HCT116 (cell line): Measurements from ENCODE around the gene METRN. TPM values are rescaled to one million over a fixed set of nuclear protein-coding genes. Genes with fewer than 3 reads are reported as not detected.

Experiments
- ATAC-seq: fragments of 200-7000 bp; cut with Tn5 transposase; 2 replicates; pipeline ENCODE4 v1.9.1; 2020; ENCODE audit warnings: mild to moderate bottlenecking, moderate library complexity
- BruUV-seq: library from RNA; stranded (reverse); fragments of 400-500 nt; replicated peaks from 2 replicates; lab custom pipeline; 2021; lab: Mats Ljungman, UMichigan
- CTCF ChIA-PET: fragments of 300-600 bp; sonication (Branson Sonifier 250); formaldehyde crosslinking; loops from one replicate; lab custom pipeline; 2021; ENCODE audit warnings: antibody characterized with exemption; lab: Charles Lee
- POLR2A ChIA-PET: fragments of 300-600, 350-600 bp; sonication (Branson Sonifier 250); formaldehyde crosslinking; loops from one replicate; lab custom pipeline; 2021; ENCODE audit warnings: antibody characterized with exemption; lab: Charles Lee
- RAD21 ChIA-PET, 2 experiments: fragments of 300-600 bp; sonication (Branson Sonifier 250); formaldehyde crosslinking; loops; one replicate each; lab custom pipeline; 2023; ENCODE audit warnings: low total read pairs in 2 of 2; ENCODE audit not compliant: uncharacterized antibody in 2 of 2, unreplicated experiment in 2 of 2, low non-redundant PET in 1 of 2; lab: Charles Lee
- DNase-seq: peaks from one replicate; pipeline ENCODE4 v3.0.0-alpha.2; 2010; ENCODE audit warnings: low read depth, low spot score
- H2AFZ ChIP-seq: fragments of 200-600 bp; shearing (Covaris generic), sonication (generic); 2 replicates; pipeline ENCODE4 v1.6.1; 2017; ENCODE audit warnings: low read depth, mixed run types, mixed read lengths, antibody characterized with exemption, low read length; ENCODE audit not compliant: poor library complexity, severe bottlenecking
- H3K27ac ChIP-seq: 2 replicates; pipeline ENCODE4 v1.5.1; 2012; ENCODE audit warnings: low read depth, low read length
- H3K27me3 ChIP-seq: fragments of 200-600 bp; sonication (generic); 2 replicates; pipeline ENCODE4 v1.6.1; 2016; ENCODE audit warnings: mixed run types, low read length, mixed read lengths; ENCODE audit not compliant: insufficient read depth
- H3K36me3 ChIP-seq, 2 experiments: fragments of 200-500 bp in 1 of 2; fragments of 200-600 bp in 1 of 2; sonication (Bioruptor generic) in 1 of 2; sonication (generic) in 1 of 2; 2 replicates each; pipeline versions ENCODE4 v1.5.1 to v1.6.1; 2014 to 2016; ENCODE audit warnings: low read length in 2 of 2, inconsistent platforms in 1 of 2, mixed read lengths in 1 of 2, mixed run types in 1 of 2; ENCODE audit not compliant: insufficient read depth in 2 of 2, control insufficient read depth in 1 of 2
- H3K4me1 ChIP-seq, 2 experiments: fragments of 200-600 bp in 1 of 2; sonication (generic) in 1 of 2; 2 replicates each; pipeline versions ENCODE4 v1.5.1 to v1.6.1; 2012 to 2017; ENCODE audit warnings: low read length in 2 of 2, inconsistent platforms in 1 of 2, mild to moderate bottlenecking in 1 of 2, mixed read lengths in 1 of 2, mixed run types in 1 of 2, moderate library complexity in 1 of 2; ENCODE audit not compliant: insufficient read depth in 2 of 2, control insufficient read depth in 1 of 2
- H3K4me2 ChIP-seq: fragments of 200-600 bp; sonication (generic); 2 replicates; pipeline ENCODE4 v1.6.1; 2017; ENCODE audit warnings: mixed run types, low read length, mixed read lengths
- H3K4me3 ChIP-seq, 2 experiments: fragments of 200-600 bp in 1 of 2; sonication (generic) in 1 of 2; replicated peaks in 1 of 2; 2 replicates each; pipeline ENCODE4 v1.5.1; 2011 to 2016; ENCODE audit warnings: low read length in 2 of 2, control low read depth in 1 of 2, low read depth in 1 of 2, mild to moderate bottlenecking in 1 of 2, mixed read lengths in 1 of 2, mixed run types in 1 of 2
- H3K79me2 ChIP-seq: fragments of 200-600 bp; sonication (generic); 2 replicates; pipeline ENCODE4 v1.6.1; 2017; ENCODE audit warnings: mild to moderate bottlenecking, mixed run types, low read length, moderate library complexity, mixed read lengths; ENCODE audit not compliant: insufficient read depth
- H3K9ac ChIP-seq: fragments of 200-600 bp; sonication (generic); 2 replicates; pipeline ENCODE4 v1.6.1; 2016; ENCODE audit warnings: low read length, mixed read lengths
- H3K9me2 ChIP-seq: fragments of 200-600 bp; sonication (generic), shearing (Covaris generic); 2 replicates; pipeline ENCODE4 v1.6.1; 2017; ENCODE audit warnings: mixed run types, mild to moderate bottlenecking, moderate library complexity; ENCODE audit not compliant: insufficient read depth
- H3K9me3 ChIP-seq, 2 experiments: fragments of 200-500 bp in 1 of 2; fragments of 200-600 bp in 1 of 2; sonication (Bioruptor generic) in 1 of 2; sonication (generic) in 1 of 2; 2 replicates each; pipeline ENCODE4 v1.6.1; 2014 to 2017; ENCODE audit warnings: low read length in 2 of 2, mixed read lengths in 2 of 2, inconsistent platforms in 1 of 2, low read depth in 1 of 2, mild to moderate bottlenecking in 1 of 2, mixed run types in 1 of 2, moderate library complexity in 1 of 2; ENCODE audit not compliant: control insufficient read depth in 1 of 2, insufficient read depth in 1 of 2
- H4K20me1 ChIP-seq: fragments of 200-600 bp; sonication (generic), shearing (Covaris generic); 2 replicates; pipeline ENCODE4 v1.6.1; 2017; ENCODE audit warnings: mixed run types, mild to moderate bottlenecking, moderate library complexity; ENCODE audit not compliant: insufficient read depth
- CBX3 ChIP-seq: IDR thresholded peaks from 2 replicates; pipeline ENCODE4 v1.6.1; 2012; ENCODE audit warnings: low read depth
- CEBPB ChIP-seq: IDR thresholded peaks from 2 replicates; pipeline ENCODE4 v1.6.1; 2012; ENCODE audit warnings: low read depth
- JUND ChIP-seq: IDR thresholded peaks from 2 replicates; pipeline ENCODE4 v1.6.1; 2012
- POLR2AphosphoS5 ChIP-seq: IDR thresholded peaks from 2 replicates; pipeline ENCODE4 v1.6.1; 2011; ENCODE audit warnings: mild to moderate bottlenecking, low read depth, low read length, moderate library complexity
- TCF7L2 ChIP-seq: IDR thresholded peaks from 2 replicates; pipeline ENCODE4 v1.7.0; 2011; ENCODE audit warnings: borderline replicate concordance, inconsistent platforms; ENCODE audit not compliant: insufficient read depth, insufficient read length; ENCODE audit errors: extremely low read depth
- ZFX ChIP-seq: fragments of 450-650 bp; IDR thresholded peaks from 2 replicates; pipeline ENCODE4 v1.6.1; 2017
- ZNF274 ChIP-seq: fragments of 200-500 bp; sonication (Bioruptor generic); IDR thresholded peaks from 2 replicates; pipeline ENCODE4 v1.6.1; 2014; ENCODE audit warnings: mild to moderate bottlenecking, low read depth, low read length, inconsistent platforms
- intact Hi-C: fragments of 100-400 bp; cut with micrococcal nuclease; formaldehyde crosslinking; loops from 2 replicates; pipeline ENCODE4 v1.10.0; 2022
- total RNA-seq: library from RNA; stranded (reverse); gene quantifications from one replicate; pipeline ENCODE4 v1.2.1, GENCODE V29; 2021; ENCODE audit not compliant: unreplicated experiment
- TF ChIP-seq, protein P1 (sequence below): IDR thresholded peaks from 2 replicates; pipeline ENCODE4 v1.6.1; 2011; ENCODE audit warnings: mild to moderate bottlenecking, low read length, moderate library complexity; ENCODE audit not compliant: insufficient replicate concordance; ENCODE audit errors: extremely low read depth
- TF ChIP-seq, protein P2 (sequence below): IDR thresholded peaks from 2 replicates; pipeline ENCODE4 v1.6.1; 2012
- TF ChIP-seq, protein P3 (sequence below): IDR thresholded peaks from 2 replicates; pipeline ENCODE4 v1.6.1; 2012
- TF ChIP-seq, protein P4 (sequence below), 3 experiments: fragments of 200-600 bp in 1 of 3; sonication (generic) in 1 of 3; IDR thresholded peaks in 2 of 3; conservative IDR thresholded peaks in 1 of 3; 2 replicates each; pipeline ENCODE4 v1.5.1; 2012 to 2017; ENCODE audit warnings: low read depth in 2 of 3, low read length in 2 of 3, antibody characterized with exemption in 1 of 3, borderline replicate concordance in 1 of 3, control low read depth in 1 of 3, mild to moderate bottlenecking in 1 of 3, mixed read lengths in 1 of 3, mixed run types in 1 of 3, moderate library complexity in 1 of 3; ENCODE audit not compliant: insufficient read depth in 1 of 3

Gene METRN
- total RNA-seq, 1 experiment from 2014 or later = 193 TPM

DNA sequence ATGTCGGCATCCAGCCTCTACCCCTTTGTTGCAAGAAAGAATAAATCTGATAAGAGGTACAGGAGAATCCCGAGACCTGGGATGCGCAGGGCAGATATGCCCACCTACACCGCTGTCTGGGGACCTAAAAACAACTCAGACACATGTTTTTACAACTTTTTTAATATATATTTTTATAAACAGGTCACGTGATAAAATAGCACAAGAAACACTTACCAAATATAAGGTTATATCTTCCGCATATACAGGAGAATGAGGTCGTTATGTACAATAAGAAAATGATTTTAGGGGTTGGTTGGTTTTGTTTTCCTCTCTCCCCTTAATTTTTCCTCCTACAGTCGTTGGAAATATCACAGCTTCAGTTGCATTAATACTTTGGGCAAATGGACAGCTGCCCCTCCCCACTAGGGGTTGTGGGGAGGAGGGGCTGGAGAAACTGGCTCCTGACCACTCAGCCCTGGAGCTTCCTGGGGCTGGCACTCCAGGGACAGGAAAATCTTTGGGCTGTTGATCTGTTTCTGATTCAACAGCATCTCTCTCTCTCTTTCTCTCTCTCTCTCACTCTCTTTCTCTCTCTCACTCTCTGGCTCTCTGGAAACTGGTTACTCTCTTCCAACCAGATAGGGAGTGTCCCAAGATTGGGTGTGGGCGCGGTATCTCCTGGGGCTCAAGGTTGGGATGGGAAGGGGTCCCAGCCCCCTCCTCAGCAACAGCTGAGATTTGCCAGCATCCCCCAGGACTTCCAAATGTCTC lies 22.4 kb upstream of the METRN start:
- no peak overlapping the region for H3K27ac ChIP-seq
- no peak overlapping the region for H2AFZ ChIP-seq
- intact Hi-C loops = no loop called here
- peaks cover 18 to 46% of the 10 kb centered on the region in 2 experiments for H3K4me1 ChIP-seq
- no peaks in the 10 kb centered on the region for H4K20me1 ChIP-seq
- TF ChIP-seq CEBPB (no peak), ZNF274 (no peak)
- TF ChIP-seq, protein P1, sequence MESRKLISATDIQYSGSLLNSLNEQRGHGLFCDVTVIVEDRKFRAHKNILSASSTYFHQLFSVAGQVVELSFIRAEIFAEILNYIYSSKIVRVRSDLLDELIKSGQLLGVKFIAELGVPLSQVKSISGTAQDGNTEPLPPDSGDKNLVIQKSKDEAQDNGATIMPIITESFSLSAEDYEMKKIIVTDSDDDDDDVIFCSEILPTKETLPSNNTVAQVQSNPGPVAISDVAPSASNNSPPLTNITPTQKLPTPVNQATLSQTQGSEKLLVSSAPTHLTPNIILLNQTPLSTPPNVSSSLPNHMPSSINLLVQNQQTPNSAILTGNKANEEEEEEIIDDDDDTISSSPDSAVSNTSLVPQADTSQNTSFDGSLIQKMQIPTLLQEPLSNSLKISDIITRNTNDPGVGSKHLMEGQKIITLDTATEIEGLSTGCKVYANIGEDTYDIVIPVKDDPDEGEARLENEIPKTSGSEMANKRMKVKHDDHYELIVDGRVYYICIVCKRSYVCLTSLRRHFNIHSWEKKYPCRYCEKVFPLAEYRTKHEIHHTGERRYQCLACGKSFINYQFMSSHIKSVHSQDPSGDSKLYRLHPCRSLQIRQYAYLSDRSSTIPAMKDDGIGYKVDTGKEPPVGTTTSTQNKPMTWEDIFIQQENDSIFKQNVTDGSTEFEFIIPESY = no peak
- TF ChIP-seq, protein P2, sequence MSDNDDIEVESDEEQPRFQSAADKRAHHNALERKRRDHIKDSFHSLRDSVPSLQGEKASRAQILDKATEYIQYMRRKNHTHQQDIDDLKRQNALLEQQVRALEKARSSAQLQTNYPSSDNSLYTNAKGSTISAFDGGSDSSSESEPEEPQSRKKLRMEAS = no peak
- TF ChIP-seq, protein P3, sequence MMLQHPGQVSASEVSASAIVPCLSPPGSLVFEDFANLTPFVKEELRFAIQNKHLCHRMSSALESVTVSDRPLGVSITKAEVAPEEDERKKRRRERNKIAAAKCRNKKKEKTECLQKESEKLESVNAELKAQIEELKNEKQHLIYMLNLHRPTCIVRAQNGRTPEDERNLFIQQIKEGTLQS = no peak
- H3K79me2 ChIP-seq = peaks cover 13% of the 10 kb centered on the region; the same call in 1 of the 2 replicates
- ChIA-PET POLR2A (no interaction called here), RAD21 (no interaction called here), CTCF (interaction anchor here (0.7 kb wide), 1 partner anchor 109 kb away, joined by 5 read pairs; no protein-coding TSS in a partner anchor)
- DNase-seq = no peak
- no peaks in the 10 kb centered on the region for H3K9me2 ChIP-seq
- H3K4me2 ChIP-seq = no peak overlapping the region
- no peaks in the 10 kb centered on the region for H3K9me3 ChIP-seq
- BruUV-seq = TSS peak; percentile 52
- ATAC-seq = no peak
- H3K9ac ChIP-seq = no peak overlapping the region
- H3K4me3 ChIP-seq = no peak overlapping the region
- H3K27me3 ChIP-seq = no peaks in the 10 kb centered on the region
- no peaks in the 10 kb centered on the region for H3K36me3 ChIP-seq

DNA sequence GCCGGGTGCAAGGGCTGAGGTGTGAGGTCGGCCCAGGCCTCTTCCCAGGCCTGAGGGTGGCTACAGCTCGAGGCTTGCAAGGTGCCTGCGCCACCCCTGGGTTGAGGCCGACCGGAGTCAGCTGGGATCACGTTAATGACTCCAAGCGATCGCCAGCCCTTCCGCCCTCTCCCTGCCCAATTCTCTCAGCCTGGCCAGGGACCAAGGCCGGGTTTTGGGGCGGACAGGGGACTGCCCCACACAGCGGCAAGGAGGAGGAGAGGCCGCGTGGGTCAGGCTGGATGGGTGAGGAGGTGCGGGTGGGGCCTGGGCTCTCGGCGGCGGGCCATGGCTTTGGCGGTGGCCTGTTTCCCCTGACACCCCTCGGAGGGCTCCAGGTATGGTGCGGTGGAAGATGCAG lies 21.6 kb upstream of the METRN start:
- no peak overlapping the region for H3K4me3 ChIP-seq
- no peaks in the 10 kb centered on the region for H3K9me3 ChIP-seq
- no peak overlapping the region for H3K9ac ChIP-seq
- H3K27ac ChIP-seq = no peak overlapping the region
- BruUV-seq = no TSS peak
- H3K4me1 ChIP-seq = peaks cover 18 to 46% of the 10 kb centered on the region in 2 experiments
- ChIA-PET CTCF (no interaction called here), POLR2A (no interaction called here), RAD21 (no interaction called here)
- no peaks in the 10 kb centered on the region for H3K9me2 ChIP-seq
- H4K20me1 ChIP-seq = no peaks in the 10 kb centered on the region
- H3K36me3 ChIP-seq = no peaks in the 10 kb centered on the region
- ATAC-seq (no peak), DNase-seq (no peak)
- intact Hi-C loops = no loop called here
- H3K4me2 ChIP-seq = no peak overlapping the region
- H3K79me2 ChIP-seq = peaks cover 13% of the 10 kb centered on the region; the same call in 1 of the 2 replicates
- H2AFZ ChIP-seq = no peak overlapping the region
- no peaks in the 10 kb centered on the region for H3K27me3 ChIP-seq
- TF ChIP-seq JUND (no peak), TCF7L2 (no peak), ZFX (no peak), POLR2AphosphoS5 (no peak), CBX3 (no peak)
- TF ChIP-seq, protein P2 = no peak
- TF ChIP-seq, protein P4, sequence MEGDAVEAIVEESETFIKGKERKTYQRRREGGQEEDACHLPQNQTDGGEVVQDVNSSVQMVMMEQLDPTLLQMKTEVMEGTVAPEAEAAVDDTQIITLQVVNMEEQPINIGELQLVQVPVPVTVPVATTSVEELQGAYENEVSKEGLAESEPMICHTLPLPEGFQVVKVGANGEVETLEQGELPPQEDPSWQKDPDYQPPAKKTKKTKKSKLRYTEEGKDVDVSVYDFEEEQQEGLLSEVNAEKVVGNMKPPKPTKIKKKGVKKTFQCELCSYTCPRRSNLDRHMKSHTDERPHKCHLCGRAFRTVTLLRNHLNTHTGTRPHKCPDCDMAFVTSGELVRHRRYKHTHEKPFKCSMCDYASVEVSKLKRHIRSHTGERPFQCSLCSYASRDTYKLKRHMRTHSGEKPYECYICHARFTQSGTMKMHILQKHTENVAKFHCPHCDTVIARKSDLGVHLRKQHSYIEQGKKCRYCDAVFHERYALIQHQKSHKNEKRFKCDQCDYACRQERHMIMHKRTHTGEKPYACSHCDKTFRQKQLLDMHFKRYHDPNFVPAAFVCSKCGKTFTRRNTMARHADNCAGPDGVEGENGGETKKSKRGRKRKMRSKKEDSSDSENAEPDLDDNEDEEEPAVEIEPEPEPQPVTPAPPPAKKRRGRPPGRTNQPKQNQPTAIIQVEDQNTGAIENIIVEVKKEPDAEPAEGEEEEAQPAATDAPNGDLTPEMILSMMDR (IDR thresholded peaks at IDR 0.05 in 2 of 3, conservative IDR thresholded peaks at IDR 0.05 in 1 of 3; ENCODE audit: borderline replicate concordance in 1 of 3, insufficient read depth in 1 of 3, low read depth in 2 of 3, low read length in 2 of 3) = no peak
- TF ChIP-seq, protein P1 = no peak
